ENCODE results near the gene EIF3I.

Gene EIF3I

GRCh38 chr1:32273391-32274208 lies 51.4 kb downstream of the EIF3I start:
- ChIA-PET POLR2A (interaction anchor here (1.6 kb wide), 1 partner anchor 18 kb away, joined by 6 read pairs; the partner anchor contains the start of gene HDAC1), CTCF (no interaction called here)
- no peak for DNase-seq (ENCODE audit: extremely low spot score)
- TF ChIP-seq LEF1 (IDR thresholded peaks at IDR 0.05; ENCODE audit: borderline replicate concordance) (no peak), FOXK2 (IDR thresholded peaks at IDR 0.05) (no peak), L3MBTL2 (conservative IDR thresholded peaks at IDR 0.05) (no peak), FOXM1 (IDR thresholded peaks at IDR 0.05; ENCODE audit: borderline replicate concordance) (no peak), ELF4 (IDR thresholded peaks at IDR 0.05) (no peak), SP1 (IDR thresholded peaks at IDR 0.05) (no peak), CTBP1 (IDR thresholded peaks at IDR 0.05; ENCODE audit: borderline replicate concordance) (no peak), FOXA1 (IDR thresholded peaks at IDR 0.05) (no peak), SUZ12 (IDR thresholded peaks at IDR 0.05) (no peak), TARDBP (IDR thresholded peaks at IDR 0.05) (no peak), ZNF384 (IDR thresholded peaks at IDR 0.05) (no peak), NFRKB (IDR thresholded peaks at IDR 0.05) (no peak), PKNOX1 (IDR thresholded peaks at IDR 0.05) (no peak), HDGF (IDR thresholded peaks at IDR 0.05; ENCODE audit: borderline replicate concordance) (no peak), ARNT (IDR thresholded peaks at IDR 0.05) (no peak), BHLHE40 (IDR thresholded peaks at IDR 0.05; ENCODE audit: borderline replicate concordance) (no peak)

- no peak for DNase-seq (ENCODE audit: extremely low spot score)
- ChIA-PET POLR2A (interaction anchor here (1.6 kb wide), 1 partner anchor 17 kb away, joined by 6 read pairs; the partner anchor contains the start of gene HDAC1), CTCF (no interaction called here)
- TF ChIP-seq SUZ12 (IDR thresholded peaks at IDR 0.05) (no peak), ZNF384 (IDR thresholded peaks at IDR 0.05) (no peak), L3MBTL2 (conservative IDR thresholded peaks at IDR 0.05) (no peak), CTBP1 (IDR thresholded peaks at IDR 0.05; ENCODE audit: borderline replicate concordance) (no peak), PKNOX1 (IDR thresholded peaks at IDR 0.05) (no peak), FOXK2 (IDR thresholded peaks at IDR 0.05) (no peak), TARDBP (IDR thresholded peaks at IDR 0.05) (no peak), FOXA1 (IDR thresholded peaks at IDR 0.05) (no peak), HDGF (IDR thresholded peaks at IDR 0.05; ENCODE audit: borderline replicate concordance) (no peak), SP1 (IDR thresholded peaks at IDR 0.05) (no peak), LEF1 (IDR thresholded peaks at IDR 0.05; ENCODE audit: borderline replicate concordance) (no peak), FOXM1 (IDR thresholded peaks at IDR 0.05; ENCODE audit: borderline replicate concordance) (no peak), NFRKB (IDR thresholded peaks at IDR 0.05) (no peak)
These were observed 52.6 kb downstream of the EIF3I start for GRCh38 chr1:32274646-32275340.

GRCh38 chr1:32275424-32275823 lies 53.2 kb downstream of the EIF3I start:
- POLR2A ChIA-PET, result interaction anchor here (1.6 kb wide), 1 partner anchor 16 kb away, joined by 6 read pairs; the partner anchor contains the start of gene HDAC1
- TF ChIP-seq BHLHE40 (IDR thresholded peaks at IDR 0.05; ENCODE audit: borderline replicate concordance), result no peak
- TF ChIP-seq L3MBTL2 (conservative IDR thresholded peaks at IDR 0.05), result no peak
- TF ChIP-seq FOXK2 (IDR thresholded peaks at IDR 0.05), result no peak
- no peak for TF ChIP-seq SUZ12 (IDR thresholded peaks at IDR 0.05)
- no peak for TF ChIP-seq PKNOX1 (IDR thresholded peaks at IDR 0.05)
- TF ChIP-seq FOXA1 (IDR thresholded peaks at IDR 0.05), result no peak
- TF ChIP-seq HDGF (IDR thresholded peaks at IDR 0.05; ENCODE audit: borderline replicate concordance), result no peak
- TF ChIP-seq LEF1 (IDR thresholded peaks at IDR 0.05; ENCODE audit: borderline replicate concordance), result no peak
- TF ChIP-seq ZNF384 (IDR thresholded peaks at IDR 0.05), result no peak
- no peak for TF ChIP-seq ELF4 (IDR thresholded peaks at IDR 0.05)
- no peak for TF ChIP-seq NFRKB (IDR thresholded peaks at IDR 0.05)
- TF ChIP-seq FOXM1 (IDR thresholded peaks at IDR 0.05; ENCODE audit: borderline replicate concordance), result no peak
- TF ChIP-seq ARNT (IDR thresholded peaks at IDR 0.05), result no peak
- no peak for TF ChIP-seq SP1 (IDR thresholded peaks at IDR 0.05)
- no peak for TF ChIP-seq TARDBP (IDR thresholded peaks at IDR 0.05)
- TF ChIP-seq CTBP1 (IDR thresholded peaks at IDR 0.05; ENCODE audit: borderline replicate concordance), result no peak

GRCh38 chr1:32276032-32276782 lies 54.0 kb downstream of the EIF3I start:
- ChIA-PET POLR2A (no interaction called here), CTCF (no interaction called here)
- TF ChIP-seq FOXA1 (IDR thresholded peaks at IDR 0.05), result no peak
- no peak for DNase-seq (ENCODE audit: extremely low spot score)

More at GRCh38 chr1:32275424-32275823, 53.2 kb downstream of the EIF3I start:
- no peak for DNase-seq (ENCODE audit: extremely low spot score)
- CTCF ChIA-PET, result no interaction called here
